SH-SY5Y (cell line): ENCODE measurements around the gene DPYSL4.

Experiments
- GATA2 ChIP-seq: IDR thresholded peaks from 2 replicates; pipeline ENCODE4 v1.6.1; 2011; ENCODE audit warnings: mild to moderate bottlenecking, low read depth, low read length
- GATA3 ChIP-seq: IDR thresholded peaks from 2 replicates; pipeline ENCODE4 v1.6.1; 2011; ENCODE audit warnings: low read depth, mild to moderate bottlenecking, low read length, moderate library complexity

GRCh38 chr10:132199268-132199853, 12.6 kb downstream of the DPYSL4 start:
- TF ChIP-seq GATA2 (no peak), GATA3 (no peak)
